Measurements from ENCODE around the gene PRPF38B.

GRCh38 chr1:108665771-108666170 lies 26.3 kb upstream of the PRPF38B start:
- TF ChIP-seq POLR2A (IDR thresholded peaks at IDR 0.05; ENCODE audit: extremely low read depth, insufficient read length): no peak
- TF ChIP-seq CTCF (IDR thresholded peaks at IDR 0.05; ENCODE audit: low read depth, low read length): no peak
- no peak for TF ChIP-seq MAX (IDR thresholded peaks at IDR 0.05; ENCODE audit: low read depth, low read length)
- TF ChIP-seq MYC (IDR thresholded peaks at IDR 0.05; ENCODE audit: low read depth, low read length): no peak
